A549 (cell line): Measurements from ENCODE around the gene UCP2. TPM values are rescaled to one million over a fixed set of nuclear protein-coding genes. Genes with fewer than 3 reads are reported as not detected.

ENCODE experiments used
- ATAC-seq, 2 experiments: fragments of 200-7000 bp in 1 of 2; fragments of >200 bp in 1 of 2; cut with Nextera tagmentation in 1 of 2; cut with Tn5 transposase in 1 of 2; 3 replicates each; pipeline versions ENCODE4 v1.8.0 to v1.9.1; 2018 to 2020; ENCODE audit warnings: mild to moderate bottlenecking in 1 of 2, moderate library complexity in 1 of 2
- CTCF ChIA-PET: fragments of 300-600 bp; sonication (Branson Sonifier 250); formaldehyde crosslinking; extraction: SDS; loops from one replicate; lab custom pipeline; 2021; ENCODE audit warnings: antibody characterized with exemption, inconsistent platforms; lab: Yijun Ruan, JAX
- POLR2A ChIA-PET: fragments of 350-600 bp; formaldehyde crosslinking; extraction: SDS; loops from one replicate; lab custom pipeline; 2021; ENCODE audit warnings: antibody characterized with exemption, inconsistent platforms; lab: Yijun Ruan, JAX
- DNase-seq, 2 experiments: peaks; one replicate each; pipeline versions ENCODE4 v3.0.0 to v3.0.0-alpha.2; 2011 to 2016; ENCODE audit warnings: low read depth in 1 of 2, low spot score in 1 of 2
- FAIRE-seq: peaks from 2 replicates; lab custom pipeline; 2011; peaks lifted over from hg19 to GRCh38; lab: Jason Lieb, UNC
- H3K27ac ChIP-seq, 2 experiments: fragments of >200 bp; sonication (Bioruptor Twin); formaldehyde crosslinking; 3 replicates each; pipeline ENCODE4 v1.5.1; 2016 to 2017
- H3K4me1 ChIP-seq: fragments of >200 bp; sonication (Bioruptor Twin); formaldehyde crosslinking; 3 replicates; pipeline ENCODE4 v1.6.1; 2016
- H3K4me2 ChIP-seq: fragments of >200 bp; sonication (Bioruptor Twin); formaldehyde crosslinking; 3 replicates; pipeline ENCODE4 v1.6.1; 2016
- H3K4me3 ChIP-seq: fragments of >200 bp; sonication (Bioruptor Twin); formaldehyde crosslinking; 3 replicates; pipeline ENCODE4 v1.5.1; 2016
- H3K9me3 ChIP-seq: fragments of >200 bp; sonication (Bioruptor Twin); formaldehyde crosslinking; 3 replicates; pipeline ENCODE4 v1.6.1; 2016
- CBX8 ChIP-seq: fragments of 200-600 bp; sonication (generic); IDR thresholded peaks from 2 replicates; pipeline ENCODE4 v1.6.1; 2016
- CTCF ChIP-seq: fragments of >200 bp; sonication (Bioruptor Twin); formaldehyde crosslinking; IDR thresholded peaks from 3 replicates; pipeline ENCODE4 v1.5.1; 2016
- EHF ChIP-seq: fragments of 250-450 bp; sonication (Bioruptor Pico); IDR thresholded peaks from 2 replicates; pipeline ENCODE4 v1.5.0; 2020; ENCODE audit warnings: mild to moderate bottlenecking
- FOSB ChIP-seq: fragments of 250-450 bp; sonication (Bioruptor Pico); IDR thresholded peaks from 2 replicates; pipeline ENCODE4 v1.5.0; 2020; ENCODE audit warnings: mild to moderate bottlenecking, moderate library complexity
- GATA3 ChIP-seq: IDR thresholded peaks from 2 replicates; pipeline ENCODE4 v1.6.1; 2012; ENCODE audit warnings: borderline replicate concordance
- HOXB13 ChIP-seq: fragments of 250-450 bp; sonication (Bioruptor Pico); IDR thresholded peaks from 2 replicates; pipeline ENCODE4 v1.5.0; 2020; ENCODE audit warnings: low read depth, mild to moderate bottlenecking, moderate library complexity
- HOXB5 ChIP-seq: fragments of 250-450 bp; sonication (Bioruptor Pico); IDR thresholded peaks from 2 replicates; pipeline ENCODE4 v1.5.0; 2020; ENCODE audit warnings: mild to moderate bottlenecking, moderate library complexity
- JUN ChIP-seq, 2 experiments: fragments of >200 bp; sonication (Bioruptor Twin); formaldehyde crosslinking; IDR thresholded peaks; 2 replicates in 1 of 2; 3 replicates in 1 of 2; pipeline ENCODE4 v1.6.1; 2016 to 2017
- JUNB ChIP-seq: fragments of >200 bp; sonication (Bioruptor Twin); formaldehyde crosslinking; IDR thresholded peaks from 2 replicates; pipeline ENCODE4 v1.6.1; 2016
- MAZ ChIP-seq: fragments of 150-350 bp; IDR thresholded peaks from 2 replicates; pipeline ENCODE4 v1.6.1; 2014; ENCODE audit warnings: antibody characterized with exemption, low read depth, low read length, borderline replicate concordance
- RAD21 ChIP-seq, 2 experiments: fragments of >200 bp in 1 of 2; sonication (Bioruptor Twin) in 1 of 2; formaldehyde crosslinking in 1 of 2; IDR thresholded peaks in 1 of 2; conservative IDR thresholded peaks in 1 of 2; 2 replicates in 1 of 2; 3 replicates in 1 of 2; pipeline ENCODE4 v1.6.1; 2012 to 2018; ENCODE audit warnings: inconsistent platforms in 1 of 2
- RARB ChIP-seq: fragments of 250-450 bp; sonication (Bioruptor Pico); IDR thresholded peaks from 2 replicates; pipeline ENCODE4 v1.8.0; 2021; ENCODE audit warnings: mild to moderate bottlenecking, moderate library complexity
- SMC3 ChIP-seq: fragments of >200 bp; sonication (Bioruptor Twin); formaldehyde crosslinking; IDR thresholded peaks from 3 replicates; pipeline ENCODE4 v1.6.1; 2018; ENCODE audit warnings: inconsistent platforms
- SREBF2 ChIP-seq: fragments of 450-650 bp; IDR thresholded peaks from 2 replicates; pipeline ENCODE4 v1.6.1; 2014; ENCODE audit warnings: mild to moderate bottlenecking, moderate library complexity
- ZC3H11A ChIP-seq: fragments of 450-650 bp; IDR thresholded peaks from 2 replicates; pipeline ENCODE4 v1.6.1; 2014; ENCODE audit warnings: antibody characterized with exemption, mild to moderate bottlenecking
- ZFP36 ChIP-seq: fragments of 450-650 bp; IDR thresholded peaks from 2 replicates; pipeline ENCODE4 v1.6.1; 2014; ENCODE audit warnings: borderline replicate concordance; ENCODE audit not compliant: partially characterized antibody
- WGBS: methylation state at CpG from one replicate; pipeline ENCODE4 v1.1.6; 2017; ENCODE audit errors: missing lambda C conversion rate; 5-methylcytosine and 5-hydroxymethylcytosine counted together
- polyA plus RNA-seq, 4 experiments: library from polyadenylated mRNA; depleted of rRNA in 3 of 4; stranded (reverse); fragments of >200 nt; fragmentation: RNase III in 1 of 4; extraction: RNeasy Plus Mini Kit Qiagen cat#74134 plus additional on column Dnase treatment in 1 of 4; gene quantifications; 2 replicates in 3 of 4; 3 replicates in 1 of 4; pipeline ENCODE4 v1.2.3, GENCODE V29; 2011 to 2017
- TF ChIP-seq, protein P1 (sequence below): fragments of >200 bp; sonication (Bioruptor Twin); formaldehyde crosslinking; IDR thresholded peaks from 2 replicates; pipeline ENCODE4 v1.6.1; 2016
- TF ChIP-seq, protein P2 (sequence below): fragments of 250-450 bp; sonication (Bioruptor Pico); IDR thresholded peaks from 2 replicates; pipeline ENCODE4 v1.5.0; 2021; ENCODE audit warnings: mild to moderate bottlenecking, moderate library complexity, borderline replicate concordance

Gene UCP2
- polyA plus RNA-seq, 2 of the 4 experiments (the other 2 are of a cell fraction), result 51.6 to 131 TPM

- CTCF ChIA-PET, result interaction anchor here (0.6 kb wide), 1 partner anchor 634 kb away, joined by 3 read pairs; no protein-coding TSS in a partner anchor
- TF ChIP-seq, protein P1, sequence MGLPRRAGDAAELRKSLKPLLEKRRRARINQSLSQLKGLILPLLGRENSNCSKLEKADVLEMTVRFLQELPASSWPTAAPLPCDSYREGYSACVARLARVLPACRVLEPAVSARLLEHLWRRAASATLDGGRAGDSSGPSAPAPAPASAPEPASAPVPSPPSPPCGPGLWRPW, result no peak
- TF ChIP-seq JUN (IDR thresholded peaks at IDR 0.05), result no peak
- TF ChIP-seq FOSB (CRISPR knock-in tag), result no peak
- no peak for TF ChIP-seq SREBF2
- TF ChIP-seq, protein P2, sequence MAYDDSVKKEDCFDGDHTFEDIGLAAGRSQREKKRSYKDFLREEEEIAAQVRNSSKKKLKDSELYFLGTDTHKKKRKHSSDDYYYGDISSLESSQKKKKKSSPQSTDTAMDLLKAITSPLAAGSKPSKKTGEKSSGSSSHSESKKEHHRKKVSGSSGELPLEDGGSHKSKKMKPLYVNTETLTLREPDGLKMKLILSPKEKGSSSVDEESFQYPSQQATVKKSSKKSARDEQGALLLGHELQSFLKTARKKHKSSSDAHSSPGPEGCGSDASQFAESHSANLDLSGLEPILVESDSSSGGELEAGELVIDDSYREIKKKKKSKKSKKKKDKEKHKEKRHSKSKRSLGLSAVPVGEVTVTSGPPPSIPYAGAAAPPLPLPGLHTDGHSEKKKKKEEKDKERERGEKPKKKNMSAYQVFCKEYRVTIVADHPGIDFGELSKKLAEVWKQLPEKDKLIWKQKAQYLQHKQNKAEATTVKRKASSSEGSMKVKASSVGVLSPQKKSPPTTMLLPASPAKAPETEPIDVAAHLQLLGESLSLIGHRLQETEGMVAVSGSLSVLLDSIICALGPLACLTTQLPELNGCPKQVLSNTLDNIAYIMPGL, result no peak
- TF ChIP-seq HOXB13 (CRISPR knock-in tag), result no peak
- ATAC-seq, result no peak
- peaks cover 23% of the 10 kb centered on the region for H3K4me1 ChIP-seq
- no peak overlapping the region for H3K27ac ChIP-seq
- H3K4me3 ChIP-seq, result no peak overlapping the region
- WGBS, result 90% methylated on average over 9 of the region's 9 CpGs
- DNase-seq, result no peak
- no peaks in the 10 kb centered on the region for H3K9me3 ChIP-seq
- POLR2A ChIA-PET, result interaction anchor here (0.6 kb wide), 1 partner anchor 127 kb away, joined by 3 read pairs; no protein-coding TSS in a partner anchor
- no peak overlapping the region for H3K4me2 ChIP-seq
- no peak for FAIRE-seq
Observed at GRCh38 chr11:74030723-74031676, 48.4 kb upstream of the UCP2 start.

- H3K27ac ChIP-seq, result no peak overlapping the region
- CTCF ChIA-PET, result no interaction called here
- no peak overlapping the region for H3K4me3 ChIP-seq
- H3K4me1 ChIP-seq, result peaks cover 16% of the 10 kb centered on the region
- H3K4me2 ChIP-seq, result no peak overlapping the region
- TF ChIP-seq HOXB5 (CRISPR knock-in tag), result no peak
- no peak for TF ChIP-seq CBX8
- TF ChIP-seq ZC3H11A, result no peak
- no peak for TF ChIP-seq SREBF2
- no peak for TF ChIP-seq CTCF
- TF ChIP-seq MAZ, result no peak
- no peak for TF ChIP-seq ZFP36
- TF ChIP-seq RARB (CRISPR knock-in tag), result no peak
- TF ChIP-seq JUNB, result no peak
- no peak for TF ChIP-seq RAD21 (conservative IDR thresholded peaks at IDR 0.05 in 1 of 2, IDR thresholded peaks at IDR 0.05 in 1 of 2)
- no peak for TF ChIP-seq SMC3
- TF ChIP-seq EHF (CRISPR knock-in tag), result no peak
- TF ChIP-seq GATA3, result no peak
- TF ChIP-seq, all 56 proteins: peak for 0
- 91% methylated on average over 7 of the region's 7 CpGs for WGBS
- no peaks in the 10 kb centered on the region for H3K9me3 ChIP-seq
- ATAC-seq, result no peak
- POLR2A ChIA-PET, result no interaction called here
- no peak for FAIRE-seq
- DNase-seq, result no peak
Observed at GRCh38 chr11:74025467-74026166, 43.0 kb upstream of the UCP2 start.
